ENCODE measurements around the gene PON3.

- TF ChIP-seq, protein P1, sequence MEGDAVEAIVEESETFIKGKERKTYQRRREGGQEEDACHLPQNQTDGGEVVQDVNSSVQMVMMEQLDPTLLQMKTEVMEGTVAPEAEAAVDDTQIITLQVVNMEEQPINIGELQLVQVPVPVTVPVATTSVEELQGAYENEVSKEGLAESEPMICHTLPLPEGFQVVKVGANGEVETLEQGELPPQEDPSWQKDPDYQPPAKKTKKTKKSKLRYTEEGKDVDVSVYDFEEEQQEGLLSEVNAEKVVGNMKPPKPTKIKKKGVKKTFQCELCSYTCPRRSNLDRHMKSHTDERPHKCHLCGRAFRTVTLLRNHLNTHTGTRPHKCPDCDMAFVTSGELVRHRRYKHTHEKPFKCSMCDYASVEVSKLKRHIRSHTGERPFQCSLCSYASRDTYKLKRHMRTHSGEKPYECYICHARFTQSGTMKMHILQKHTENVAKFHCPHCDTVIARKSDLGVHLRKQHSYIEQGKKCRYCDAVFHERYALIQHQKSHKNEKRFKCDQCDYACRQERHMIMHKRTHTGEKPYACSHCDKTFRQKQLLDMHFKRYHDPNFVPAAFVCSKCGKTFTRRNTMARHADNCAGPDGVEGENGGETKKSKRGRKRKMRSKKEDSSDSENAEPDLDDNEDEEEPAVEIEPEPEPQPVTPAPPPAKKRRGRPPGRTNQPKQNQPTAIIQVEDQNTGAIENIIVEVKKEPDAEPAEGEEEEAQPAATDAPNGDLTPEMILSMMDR (conservative IDR thresholded peaks at IDR 0.05; ENCODE audit: low read depth, low read length): no peak
- TF ChIP-seq POLR2A (IDR thresholded peaks at IDR 0.05; ENCODE audit: low read depth, low read length) (no peak), RFX5 (IDR thresholded peaks at IDR 0.05; ENCODE audit: low read depth, low read length) (no peak), BHLHE40 (IDR thresholded peaks at IDR 0.05; ENCODE audit: low read depth, low read length) (no peak), SMC3 (IDR thresholded peaks at IDR 0.05; ENCODE audit: low read depth, low read length) (no peak), MAFK (IDR thresholded peaks at IDR 0.05; ENCODE audit: low read depth, low read length) (no peak), MAZ (IDR thresholded peaks at IDR 0.05; ENCODE audit: borderline replicate concordance, low read depth, low read length) (no peak), CEBPB (IDR thresholded peaks at IDR 0.05; ENCODE audit: low read depth, low read length) (no peak), MXI1 (IDR thresholded peaks at IDR 0.05; ENCODE audit: borderline replicate concordance, low read depth, low read length) (no peak), RAD21 (IDR thresholded peaks at IDR 0.05; ENCODE audit: low read length) (no peak), RCOR1 (IDR thresholded peaks at IDR 0.05; ENCODE audit: insufficient replicate concordance, low read length) (no peak), FOS (IDR thresholded peaks at IDR 0.05; ENCODE audit: low read depth, low read length) (no peak)
- TF ChIP-seq, protein P2, sequence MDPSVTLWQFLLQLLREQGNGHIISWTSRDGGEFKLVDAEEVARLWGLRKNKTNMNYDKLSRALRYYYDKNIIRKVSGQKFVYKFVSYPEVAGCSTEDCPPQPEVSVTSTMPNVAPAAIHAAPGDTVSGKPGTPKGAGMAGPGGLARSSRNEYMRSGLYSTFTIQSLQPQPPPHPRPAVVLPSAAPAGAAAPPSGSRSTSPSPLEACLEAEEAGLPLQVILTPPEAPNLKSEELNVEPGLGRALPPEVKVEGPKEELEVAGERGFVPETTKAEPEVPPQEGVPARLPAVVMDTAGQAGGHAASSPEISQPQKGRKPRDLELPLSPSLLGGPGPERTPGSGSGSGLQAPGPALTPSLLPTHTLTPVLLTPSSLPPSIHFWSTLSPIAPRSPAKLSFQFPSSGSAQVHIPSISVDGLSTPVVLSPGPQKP (IDR thresholded peaks at IDR 0.05; ENCODE audit: borderline replicate concordance, low read depth, low read length): no peak
Observed at GRCh38 chr7:95396136-95397032, at the start of gene PON3.

Data from IMR-90 (cell line).